A673 (cell line): ENCODE data around the gene NME5. TPM values are rescaled to one million over a fixed set of nuclear protein-coding genes. Genes with fewer than 3 reads are reported as not detected.

Experiments
- BruUV-seq: library from RNA; stranded (reverse); fragments of 400-500 nt; replicated peaks from 2 replicates; lab custom pipeline; 2021; lab: Mats Ljungman, UMichigan
- CTCF ChIA-PET: fragments of 300-600 bp; sonication (Branson Sonifier 250); formaldehyde crosslinking; loops from one replicate; lab custom pipeline; 2022; ENCODE audit warnings: antibody characterized with exemption; lab: Charles Lee
- POLR2A ChIA-PET: fragments of 300-600 bp; sonication (Branson Sonifier 250); formaldehyde crosslinking; loops from one replicate; lab custom pipeline; 2022; ENCODE audit warnings: antibody characterized with exemption; ENCODE audit not compliant: low non-redundant PET; lab: Charles Lee
- DNase-seq: peaks from one replicate; pipeline ENCODE4 v3.0.0-alpha.2; 2015; ENCODE audit warnings: low spot score
- H3K27ac ChIP-seq: fragments of 200-600 bp; sonication (generic); 2 replicates; pipeline ENCODE4 v1.5.1; 2016; ENCODE audit warnings: mixed run types, low read depth, mild to moderate bottlenecking, mixed read lengths, antibody characterized with exemption, low read length; ENCODE audit not compliant: poor library complexity, severe bottlenecking
- H3K27me3 ChIP-seq: fragments of 200-600 bp; sonication (generic); replicated peaks from 2 replicates; pipeline ENCODE4 v1.6.1; 2017; ENCODE audit warnings: mixed run types, low read depth, mild to moderate bottlenecking, mixed read lengths, antibody characterized with exemption, low read length; ENCODE audit not compliant: insufficient read depth, poor library complexity
- H3K36me3 ChIP-seq: fragments of 200-600 bp; sonication (generic); 2 replicates; pipeline ENCODE4 v1.6.1; 2016; ENCODE audit warnings: mixed run types, mild to moderate bottlenecking, mixed read lengths, antibody characterized with exemption, low read length; ENCODE audit not compliant: insufficient read depth, poor library complexity, severe bottlenecking
- H3K4me1 ChIP-seq: fragments of 200-600 bp; sonication (generic); 2 replicates; pipeline ENCODE4 v1.6.1; 2017; ENCODE audit warnings: mixed run types, mild to moderate bottlenecking, mixed read lengths, antibody characterized with exemption, low read length; ENCODE audit not compliant: insufficient read depth, poor library complexity, severe bottlenecking
- H3K4me3 ChIP-seq: fragments of 200-600 bp; sonication (generic); 2 replicates; pipeline ENCODE4 v1.5.1; 2016; ENCODE audit warnings: low read depth, mixed run types, mild to moderate bottlenecking, mixed read lengths, low read length; ENCODE audit not compliant: poor library complexity, severe bottlenecking
- H3K9me3 ChIP-seq: fragments of 200-600 bp; sonication (generic); 2 replicates; pipeline ENCODE4 v1.6.1; 2016; ENCODE audit warnings: mixed run types, low read depth, mild to moderate bottlenecking, mixed read lengths, antibody characterized with exemption, low read length; ENCODE audit not compliant: poor library complexity, severe bottlenecking
- CTCF ChIP-seq: fragments of 300-800, 200-600 bp; sonication (generic); conservative IDR thresholded peaks from 2 replicates; pipeline ENCODE4 v1.5.1; 2017; ENCODE audit warnings: low read depth, mild to moderate bottlenecking, antibody characterized with exemption, low read length, moderate library complexity, mixed read lengths
- EZH2 ChIP-seq: fragments of 200-600 bp; sonication (generic); IDR thresholded peaks from 2 replicates; pipeline ENCODE4 v1.6.1; 2017; ENCODE audit warnings: borderline replicate concordance, low read depth, mild to moderate bottlenecking, mixed read lengths, antibody characterized with exemption, low read length; ENCODE audit not compliant: poor library complexity, severe bottlenecking
- intact Hi-C: fragments of 100-400 bp; cut with micrococcal nuclease; formaldehyde crosslinking; loops from one replicate; pipeline ENCODE4 v1.10.0; 2022; ENCODE audit not compliant: unreplicated experiment
- total RNA-seq: library from RNA; stranded (reverse); gene quantifications from 2 replicates; pipeline ENCODE4 v1.2.3, GENCODE V29; 2021

Gene NME5
- total RNA-seq, 1 experiment from 2014 or later: not detected

GRCh38 chr5:138179277-138179857 lies 40.1 kb upstream of the NME5 start:
- Histone ChIP-seq H3K36me3 (peaks cover 61% of the 10 kb centered on the region), H3K4me1 (peaks cover 7% of the 10 kb centered on the region), H3K4me3 (peak overlapping the region; percentile 71), H3K9me3 (no peaks in the 10 kb centered on the region), H3K27me3 (no peaks in the 10 kb centered on the region), H3K27ac (peak overlapping the region; percentile 92)
- intact Hi-C loops: loop anchor here (2.0 kb wide), 1 partner anchor 33 kb away; the partner anchor contains the start of gene CDC23
- TSS peak; percentile 66 for BruUV-seq
- POLR2A ChIA-PET: interaction anchor here (0.5 to 0.6 kb wide), 3 partner anchors 68 to 1163 kb away, joined by 3 to 5 read pairs (median 4); no protein-coding TSS in a partner anchor
- CTCF ChIA-PET: interaction anchor here (0.6 kb wide), 1 partner anchor 440 kb away, joined by 3 read pairs; no protein-coding TSS in a partner anchor
- TF ChIP-seq EZH2 (no peak), CTCF (no peak)
- DNase-seq: peak; percentile 28

- no peaks in the 10 kb centered on the region for H3K9me3 ChIP-seq
- peak within 1 kb of the TSS; percentile 71 for H3K4me3 ChIP-seq
- peaks cover 61% of the 10 kb centered on the region for H3K36me3 ChIP-seq
- TF ChIP-seq CTCF: no peak
- no peak for TF ChIP-seq EZH2
- POLR2A ChIA-PET: interaction anchor here (0.5 to 0.6 kb wide), 3 partner anchors 69 to 1163 kb away, joined by 3 to 5 read pairs (median 4); no protein-coding TSS in a partner anchor
- DNase-seq: peak; percentile 98
- no TSS peak for BruUV-seq
- intact Hi-C loops: loop anchor here (2.0 kb wide), 1 partner anchor 34 kb away; the partner anchor contains the start of gene CDC23
- peaks cover 7% of the 10 kb centered on the region for H3K4me1 ChIP-seq
- CTCF ChIA-PET: interaction anchor here (0.6 kb wide), 1 partner anchor 439 kb away, joined by 3 read pairs; no protein-coding TSS in a partner anchor
- no peaks in the 10 kb centered on the region for H3K27me3 ChIP-seq
- peak within 1 kb of the TSS; percentile 92 for H3K27ac ChIP-seq
Observed at GRCh38 chr5:138178516-138179276, 39.5 kb upstream of the NME5 start, which contains the start of the genes BRD8 and KIF20A. Gene BRD8, minus strand, starts transcription at chr5:138178630. Its CDS starts 16 bp downstream, at chr5:138178614. Gene KIF20A, plus strand, starts transcription at chr5:138179112. Its CDS starts 569 bp downstream, at chr5:138179681.

- Histone ChIP-seq H3K4me3 (peak overlapping the region; percentile 71), H3K27me3 (no peaks in the 10 kb centered on the region), H3K9me3 (no peaks in the 10 kb centered on the region), H3K4me1 (peaks cover 7% of the 10 kb centered on the region), H3K36me3 (peaks cover 61% of the 10 kb centered on the region), H3K27ac (peak overlapping the region; percentile 92)
- intact Hi-C loops: loop anchor here (2.0 kb wide), 1 partner anchor 35 kb away; the partner anchor contains the start of gene CDC23
- TF ChIP-seq EZH2 (no peak), CTCF (no peak)
- ChIA-PET CTCF (no interaction called here), POLR2A (interaction anchor here (0.8 kb wide), 1 partner anchor 148 kb away, joined by 4 read pairs; no protein-coding TSS in a partner anchor)
- BruUV-seq: TSS peak; percentile 73
- DNase-seq: peak; percentile 40
Observed at GRCh38 chr5:138177941-138178515, 38.8 kb upstream of the NME5 start.
